IPS-NIHi7 (cell line): Measurements from ENCODE around the gene NTN1.

Source experiments
- DNase-seq: peaks from one replicate; pipeline ENCODE4 v3.0.0; 2012; ENCODE audit warnings: mixed read lengths; ENCODE audit errors: extremely low spot score

Gene NTN1

GRCh38 chr17:9037736-9038135 is 16.4 kb downstream of the NTN1 start:
- DNase-seq, result no peak

GRCh38 chr17:9038380-9038779 is 17.1 kb downstream of the NTN1 start:
- DNase-seq, result no peak

- no peak for DNase-seq
Observed at GRCh38 chr17:9044772-9045463, 23.6 kb downstream of the NTN1 start.

- DNase-seq, result peak; percentile 72
Observed at GRCh38 chr17:9050801-9051401, 29.6 kb downstream of the NTN1 start.

GRCh38 chr17:9051561-9051960 is 30.3 kb downstream of the NTN1 start:
- DNase-seq, result no peak

GRCh38 chr17:9052921-9053320 is 31.6 kb downstream of the NTN1 start:
- no peak for DNase-seq

- DNase-seq, result no peak
Observed at GRCh38 chr17:9053406-9053805, 32.1 kb downstream of the NTN1 start.

GRCh38 chr17:9054126-9054975 is 33.0 kb downstream of the NTN1 start:
- peak; percentile 74 for DNase-seq

GRCh38 chr17:9055281-9055680 is 34.0 kb downstream of the NTN1 start:
- no peak for DNase-seq

GRCh38 chr17:9056566-9056965 is 35.3 kb downstream of the NTN1 start:
- no peak for DNase-seq

GRCh38 chr17:9057310-9057709 is 36.0 kb downstream of the NTN1 start:
- DNase-seq, result no peak

GRCh38 chr17:9062399-9062902 is 41.1 kb downstream of the NTN1 start:
- no peak for DNase-seq

GRCh38 chr17:9064311-9064834 is 43.1 kb downstream of the NTN1 start:
- no peak for DNase-seq

GRCh38 chr17:9071016-9071415 is 49.7 kb downstream of the NTN1 start:
- DNase-seq, result no peak

GRCh38 chr17:9071811-9072498 is 50.6 kb downstream of the NTN1 start:
- DNase-seq, result no peak

GRCh38 chr17:9072696-9073339 is 51.5 kb downstream of the NTN1 start:
- DNase-seq, result no peak

GRCh38 chr17:9074131-9074530 is 52.8 kb downstream of the NTN1 start:
- DNase-seq, result no peak

- DNase-seq, result no peak
Observed at GRCh38 chr17:9079461-9080103, 58.3 kb downstream of the NTN1 start.

- DNase-seq, result no peak
Observed at GRCh38 chr17:9080296-9080914, 59.1 kb downstream of the NTN1 start.

- DNase-seq, result no peak
Observed at GRCh38 chr17:9080983-9081382, 59.7 kb downstream of the NTN1 start.
